BE2C (cell line): ENCODE results near the gene SKP1. TPM values are rescaled to one million over a fixed set of nuclear protein-coding genes. Genes with fewer than 3 reads are reported as not detected.
"Not testable (repeated sequence)": the region's sequence is repeated elsewhere in the genome, so short reads cannot be mapped to it uniquely, and the experiment has no call there.

Source experiments
- DNase-seq: peaks from one replicate; pipeline ENCODE4 v3.0.0-alpha.2; 2020
- H3K27me3 ChIP-seq: fragments of 250-450 bp; sonication (Bioruptor Pico); 2 replicates; pipeline ENCODE4 v1.5.1; 2020; ENCODE audit warnings: mild to moderate bottlenecking
- H3K36me3 ChIP-seq: fragments of 250-450 bp; sonication (Bioruptor Pico); 2 replicates; pipeline ENCODE4 v1.5.1; 2020; ENCODE audit warnings: mild to moderate bottlenecking
- H3K4me1 ChIP-seq: fragments of 250-450 bp; sonication (Bioruptor Pico); 2 replicates; pipeline ENCODE4 v1.5.1; 2020
- H3K4me3 ChIP-seq: 2 replicates; pipeline ENCODE4 v1.5.1; 2011; ENCODE audit warnings: low read depth, low read length
- H3K9me3 ChIP-seq: fragments of 250-450 bp; sonication (Bioruptor Pico); 2 replicates; pipeline ENCODE4 v1.5.1; 2020
- CTCF ChIP-seq: IDR thresholded peaks from 2 replicates; pipeline ENCODE4 v1.5.1; 2012; ENCODE audit warnings: mild to moderate bottlenecking, low read depth, low read length
- polyA plus RNA-seq: library from polyadenylated mRNA; unstranded; fragments of >200 nt; gene quantifications from one replicate; pipeline ENCODE4 v1.2.1, GENCODE V29; 2012; ENCODE audit warnings: low read depth, missing spikeins; ENCODE audit not compliant: insufficient read length, insufficient read depth

Gene SKP1
- polyA plus RNA-seq: 482 TPM

- peaks cover 18% of the 10 kb centered on the region for H3K36me3 ChIP-seq
- H3K27me3 ChIP-seq: no peaks in the 10 kb centered on the region
- DNase-seq: peak; percentile 88
- no peaks in the 10 kb centered on the region for H3K9me3 ChIP-seq
- no peak for TF ChIP-seq CTCF
- peak within 1 kb of the TSS; percentile 92 for H3K4me3 ChIP-seq
- H3K4me1 ChIP-seq: peaks cover 6% of the 10 kb centered on the region; the same call in 1 of the 2 replicates
Measured at GRCh38 chr5:134176511-134177368, at the start of gene SKP1. Gene SKP1, minus strand, starts transcription at chr5:134176950. Its CDS starts 2,928 bp downstream, at chr5:134174022.

GRCh38 chr5:134225780-134226440 is 49.2 kb upstream of the SKP1 start, which contains the start of gene PPP2CA:
Gene PPP2CA, minus strand, starts transcription at chr5:134226073. Its CDS starts 212 bp downstream, at chr5:134225861.
- Histone ChIP-seq H3K27me3 (no peaks in the 10 kb centered on the region), H3K4me1 (peaks cover 8% of the 10 kb centered on the region), H3K9me3 (no peaks in the 10 kb centered on the region), H3K36me3 (peaks cover 7% of the 10 kb centered on the region), H3K4me3 (peak within 1 kb of the TSS; percentile 96)
- DNase-seq: peak; percentile 99
- no peak for TF ChIP-seq CTCF

GRCh38 chr5:134224888-134225779 is 48.4 kb upstream of the SKP1 start:
- Histone ChIP-seq H3K4me1 (peaks cover 8% of the 10 kb centered on the region), H3K36me3 (peaks cover 11% of the 10 kb centered on the region), H3K27me3 (no peaks in the 10 kb centered on the region), H3K4me3 (peak overlapping the region; percentile 96), H3K9me3 (no peaks in the 10 kb centered on the region)
- TF ChIP-seq CTCF: no peak; the same call in 1 of the 2 replicates
- DNase-seq: peak; percentile 85

- no peaks in the 10 kb centered on the region for H3K27me3 ChIP-seq
- peak overlapping the region; percentile 96 for H3K4me3 ChIP-seq
- H3K36me3 ChIP-seq: peaks cover 11% of the 10 kb centered on the region
- no peak for TF ChIP-seq CTCF
- no peaks in the 10 kb centered on the region for H3K9me3 ChIP-seq
- no peak for DNase-seq
- H3K4me1 ChIP-seq: peaks cover 8% of the 10 kb centered on the region
Measured at GRCh38 chr5:134223406-134224248, 46.9 kb upstream of the SKP1 start.

GRCh38 chr5:134221690-134222089 is 44.9 kb upstream of the SKP1 start:
- peaks cover 17% of the 10 kb centered on the region for H3K36me3 ChIP-seq
- H3K4me1 ChIP-seq, H3K27me3 ChIP-seq, DNase-seq, H3K9me3 ChIP-seq, H3K4me3 ChIP-seq: not testable (repeated sequence)
